K562 (cell line): Measurements from ENCODE around the gene ALG1. TPM values are rescaled to one million over a fixed set of nuclear protein-coding genes. Genes with fewer than 3 reads are reported as not detected.

Experiments
- COPS2 ChIP-seq: fragments of 450-650 bp; conservative IDR thresholded peaks from 2 replicates; pipeline ENCODE4 v1.6.1; 2016; ENCODE audit warnings: mild to moderate bottlenecking, moderate library complexity
- MTA1 ChIP-seq: fragments of 450-650 bp; IDR thresholded peaks from 2 replicates; pipeline ENCODE4 v1.6.1; 2017; ENCODE audit warnings: borderline replicate concordance
- SMC3 ChIP-seq: conservative IDR thresholded peaks from 2 replicates; pipeline ENCODE4 v1.6.1; 2011; ENCODE audit warnings: low read depth, low read length, improper control_type of control experiment; ENCODE audit not compliant: insufficient read depth
- SNRNP70 ChIP-seq: fragments of 200-400 bp; formaldehyde crosslinking; optimal IDR thresholded peaks from 2 replicates; pipeline ENCODE3; 2017; ENCODE audit warnings: low read depth, low read length
- TFE3 ChIP-seq: fragments of 450-650 bp; formaldehyde crosslinking; IDR thresholded peaks from 2 replicates; pipeline ENCODE4 v1.4.0; 2020; ENCODE audit warnings: mild to moderate bottlenecking, mixed read lengths
- ZC3H11A ChIP-seq: IDR thresholded peaks from 2 replicates; pipeline ENCODE4 v1.6.1; 2012; ENCODE audit warnings: low read depth, low read length, improper control_type of control experiment
- ZNF263 ChIP-seq: sonication (generic); formaldehyde crosslinking; IDR thresholded peaks from 2 replicates; pipeline ENCODE4 v1.8.0; 2022; ENCODE audit warnings: mild to moderate bottlenecking, missing genetic modification reagents, borderline replicate concordance
- ZNF431 ChIP-seq: sonication (generic); formaldehyde crosslinking; IDR thresholded peaks from 2 replicates; pipeline ENCODE4 v1.8.0; 2022; ENCODE audit warnings: mild to moderate bottlenecking, missing genetic modification reagents
- ZNF551 ChIP-seq: fragments of 250-450 bp; sonication (Bioruptor Pico); IDR thresholded peaks from 2 replicates; pipeline ENCODE4 v1.5.0; 2021; ENCODE audit warnings: mild to moderate bottlenecking, moderate library complexity
- polyA plus RNA-seq, 8 experiments: library from polyadenylated mRNA; depleted of rRNA in 4 of 8; stranded (reverse) in 5 of 8; unstranded in 3 of 8; fragments of >200 nt; fragmentation: Nextera tagmentation in 2 of 8; fragmentation: Illumina TruSeq in 1 of 8; extraction: Ambion mirVana in 2 of 8; extraction: Trizol in 1 of 8; gene quantifications; 2 replicates each; pipeline versions ENCODE4 v1.2.1 to v1.2.3, GENCODE V29; 2011 to 2014; ENCODE audit warnings: inconsistent platforms in 1 of 8, missing spikeins in 1 of 8
- total RNA-seq, 7 experiments: library from RNA; depleted of rRNA in 6 of 7; stranded (reverse); fragments of >200 nt in 6 of 7; fragmentation: Illumina TruSeq in 2 of 7; extraction: Trizol in 2 of 7; gene quantifications; 2 replicates each; pipeline versions ENCODE4 v1.2.1 to v1.2.3, GENCODE V29; 2011 to 2021; ENCODE audit warnings: low replicate concordance in 1 of 7
- TF ChIP-seq, protein P1 (sequence below): fragments of 450-650 bp; formaldehyde crosslinking; IDR thresholded peaks from 2 replicates; pipeline ENCODE4 v1.4.0; 2020; ENCODE audit warnings: mild to moderate bottlenecking, moderate library complexity
- TF ChIP-seq, protein P2 (sequence below): fragments of 250-450 bp; sonication (Bioruptor Pico); IDR thresholded peaks from 2 replicates; pipeline ENCODE4 v1.6.1; 2021; ENCODE audit warnings: mild to moderate bottlenecking
- TF ChIP-seq, protein P3 (sequence below): sonication (generic); formaldehyde crosslinking; IDR thresholded peaks from 2 replicates; pipeline ENCODE4 v1.8.1; 2022; ENCODE audit warnings: missing genetic modification reagents
- TF ChIP-seq, protein P4 (sequence below): IDR thresholded peaks from 2 replicates; pipeline ENCODE4 v1.6.1; 2011; ENCODE audit not compliant: insufficient read length; ENCODE audit errors: extremely low read depth
- TF ChIP-seq, protein P5 (sequence below), 3 experiments: fragments of 200-800 bp in 1 of 3; fragments of 250-450 bp in 1 of 3; fragments of 450-650 bp in 1 of 3; sonication (Bioruptor Pico) in 1 of 3; sonication (Bioruptor generic) in 1 of 3; formaldehyde crosslinking in 1 of 3; IDR thresholded peaks; 2 replicates each; pipeline versions ENCODE4 v1.6.1 to v1.8.0; 2016 to 2022; ENCODE audit warnings: mild to moderate bottlenecking in 2 of 3, missing genetic modification characterization in 2 of 3, missing compliant biosample characterization in 1 of 3, moderate library complexity in 1 of 3

The ALG1 gene
- total and polyA plus RNA-seq, 9 of the 15 experiments (the other 6 are each of a cell fraction or from before 2014, with no cell fraction given), result 1.1 to 26.4 (median 18.3) TPM

DNA sequence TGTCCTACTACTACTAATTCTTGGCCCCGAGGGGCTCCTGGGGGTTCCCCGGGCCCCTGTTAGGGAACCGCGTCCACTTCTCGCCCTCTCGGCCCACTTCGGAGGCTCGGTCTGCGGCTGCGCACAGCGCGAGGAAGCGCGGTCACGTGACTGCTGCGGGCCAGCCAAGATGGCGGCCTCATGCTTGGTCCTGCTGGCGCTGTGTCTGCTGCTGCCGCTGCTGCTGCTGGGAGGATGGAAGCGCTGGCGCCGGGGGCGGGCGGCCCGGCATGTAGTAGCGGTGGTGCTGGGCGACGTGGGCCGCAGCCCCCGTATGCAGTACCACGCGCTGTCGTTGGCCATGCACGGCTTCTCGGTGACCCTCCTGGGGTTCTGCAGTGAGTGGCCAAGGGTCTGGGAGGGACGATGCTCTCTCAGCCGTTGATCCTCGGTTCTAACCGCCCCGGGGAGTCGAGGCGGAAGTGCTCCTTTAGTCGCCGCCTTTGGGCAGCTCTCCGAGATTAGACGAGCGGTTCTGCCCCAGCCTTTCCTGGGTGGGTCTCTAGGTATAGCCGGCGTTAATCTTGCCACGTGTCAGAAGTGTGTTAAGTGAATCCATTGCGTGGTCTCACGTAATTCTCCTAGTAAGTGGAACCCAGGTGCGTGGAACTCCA, at the start of gene ALG1 (continued):
- TF ChIP-seq TFE3 (CRISPR knock-in tag), result peak; percentile 100
- TF ChIP-seq COPS2, result no peak
- TF ChIP-seq, protein P1, sequence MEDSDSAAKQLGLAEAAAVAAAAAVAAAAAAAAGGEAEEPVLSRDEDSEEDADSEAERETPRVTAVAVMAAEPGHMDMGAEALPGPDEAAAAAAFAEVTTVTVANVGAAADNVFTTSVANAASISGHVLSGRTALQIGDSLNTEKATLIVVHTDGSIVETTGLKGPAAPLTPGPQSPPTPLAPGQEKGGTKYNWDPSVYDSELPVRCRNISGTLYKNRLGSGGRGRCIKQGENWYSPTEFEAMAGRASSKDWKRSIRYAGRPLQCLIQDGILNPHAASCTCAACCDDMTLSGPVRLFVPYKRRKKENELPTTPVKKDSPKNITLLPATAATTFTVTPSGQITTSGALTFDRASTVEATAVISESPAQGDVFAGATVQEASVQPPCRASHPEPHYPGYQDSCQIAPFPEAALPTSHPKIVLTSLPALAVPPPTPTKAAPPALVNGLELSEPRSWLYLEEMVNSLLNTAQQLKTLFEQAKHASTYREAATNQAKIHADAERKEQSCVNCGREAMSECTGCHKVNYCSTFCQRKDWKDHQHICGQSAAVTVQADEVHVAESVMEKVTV (CRISPR knock-in tag), result peak; percentile 59
- no peak for TF ChIP-seq ZC3H11A
- TF ChIP-seq, protein P2, sequence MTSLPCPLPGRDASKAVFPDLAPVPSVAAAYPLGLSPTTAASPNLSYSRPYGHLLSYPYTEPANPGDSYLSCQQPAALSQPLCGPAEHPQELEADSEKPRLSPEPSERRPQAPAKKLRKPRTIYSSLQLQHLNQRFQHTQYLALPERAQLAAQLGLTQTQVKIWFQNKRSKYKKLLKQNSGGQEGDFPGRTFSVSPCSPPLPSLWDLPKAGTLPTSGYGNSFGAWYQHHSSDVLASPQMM, result no peak
- no peak for TF ChIP-seq SNRNP70
- TF ChIP-seq, protein P3, sequence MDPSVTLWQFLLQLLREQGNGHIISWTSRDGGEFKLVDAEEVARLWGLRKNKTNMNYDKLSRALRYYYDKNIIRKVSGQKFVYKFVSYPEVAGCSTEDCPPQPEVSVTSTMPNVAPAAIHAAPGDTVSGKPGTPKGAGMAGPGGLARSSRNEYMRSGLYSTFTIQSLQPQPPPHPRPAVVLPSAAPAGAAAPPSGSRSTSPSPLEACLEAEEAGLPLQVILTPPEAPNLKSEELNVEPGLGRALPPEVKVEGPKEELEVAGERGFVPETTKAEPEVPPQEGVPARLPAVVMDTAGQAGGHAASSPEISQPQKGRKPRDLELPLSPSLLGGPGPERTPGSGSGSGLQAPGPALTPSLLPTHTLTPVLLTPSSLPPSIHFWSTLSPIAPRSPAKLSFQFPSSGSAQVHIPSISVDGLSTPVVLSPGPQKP (CRISPR knock-in tag), result no peak
- no peak for TF ChIP-seq SMC3
- TF ChIP-seq, protein P4, sequence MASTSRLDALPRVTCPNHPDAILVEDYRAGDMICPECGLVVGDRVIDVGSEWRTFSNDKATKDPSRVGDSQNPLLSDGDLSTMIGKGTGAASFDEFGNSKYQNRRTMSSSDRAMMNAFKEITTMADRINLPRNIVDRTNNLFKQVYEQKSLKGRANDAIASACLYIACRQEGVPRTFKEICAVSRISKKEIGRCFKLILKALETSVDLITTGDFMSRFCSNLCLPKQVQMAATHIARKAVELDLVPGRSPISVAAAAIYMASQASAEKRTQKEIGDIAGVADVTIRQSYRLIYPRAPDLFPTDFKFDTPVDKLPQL, result no peak
- TF ChIP-seq ZNF551 (CRISPR knock-in tag), result no peak
- peak; percentile 47 for TF ChIP-seq ZNF263 (CRISPR knock-in tag)
- TF ChIP-seq, protein P5, sequence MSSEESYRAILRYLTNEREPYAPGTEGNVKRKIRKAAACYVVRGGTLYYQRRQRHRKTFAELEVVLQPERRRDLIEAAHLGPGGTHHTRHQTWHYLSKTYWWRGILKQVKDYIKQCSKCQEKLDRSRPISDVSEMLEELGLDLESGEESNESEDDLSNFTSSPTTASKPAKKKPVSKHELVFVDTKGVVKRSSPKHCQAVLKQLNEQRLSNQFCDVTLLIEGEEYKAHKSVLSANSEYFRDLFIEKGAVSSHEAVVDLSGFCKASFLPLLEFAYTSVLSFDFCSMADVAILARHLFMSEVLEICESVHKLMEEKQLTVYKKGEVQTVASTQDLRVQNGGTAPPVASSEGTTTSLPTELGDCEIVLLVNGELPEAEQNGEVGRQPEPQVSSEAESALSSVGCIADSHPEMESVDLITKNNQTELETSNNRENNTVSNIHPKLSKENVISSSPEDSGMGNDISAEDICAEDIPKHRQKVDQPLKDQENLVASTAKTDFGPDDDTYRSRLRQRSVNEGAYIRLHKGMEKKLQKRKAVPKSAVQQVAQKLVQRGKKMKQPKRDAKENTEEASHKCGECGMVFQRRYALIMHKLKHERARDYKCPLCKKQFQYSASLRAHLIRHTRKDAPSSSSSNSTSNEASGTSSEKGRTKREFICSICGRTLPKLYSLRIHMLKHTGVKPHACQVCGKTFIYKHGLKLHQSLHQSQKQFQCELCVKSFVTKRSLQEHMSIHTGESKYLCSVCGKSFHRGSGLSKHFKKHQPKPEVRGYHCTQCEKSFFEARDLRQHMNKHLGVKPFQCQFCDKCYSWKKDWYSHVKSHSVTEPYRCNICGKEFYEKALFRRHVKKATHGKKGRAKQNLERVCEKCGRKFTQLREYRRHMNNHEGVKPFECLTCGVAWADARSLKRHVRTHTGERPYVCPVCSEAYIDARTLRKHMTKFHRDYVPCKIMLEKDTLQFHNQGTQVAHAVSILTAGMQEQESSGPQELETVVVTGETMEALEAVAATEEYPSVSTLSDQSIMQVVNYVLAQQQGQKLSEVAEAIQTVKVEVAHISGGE (CRISPR knock-in tag; IDR thresholded peaks at IDR 0.05), result no peak; a peak in 1 of 6 replicates
- no peak for TF ChIP-seq ZNF431 (CRISPR knock-in tag)
- TF ChIP-seq MTA1, result no peak
